ENCODE data around the gene DLGAP5.

GRCh38 chr14:55098561-55098898 lies 92.9 kb downstream of the DLGAP5 start:
- TF ChIP-seq, protein P1, sequence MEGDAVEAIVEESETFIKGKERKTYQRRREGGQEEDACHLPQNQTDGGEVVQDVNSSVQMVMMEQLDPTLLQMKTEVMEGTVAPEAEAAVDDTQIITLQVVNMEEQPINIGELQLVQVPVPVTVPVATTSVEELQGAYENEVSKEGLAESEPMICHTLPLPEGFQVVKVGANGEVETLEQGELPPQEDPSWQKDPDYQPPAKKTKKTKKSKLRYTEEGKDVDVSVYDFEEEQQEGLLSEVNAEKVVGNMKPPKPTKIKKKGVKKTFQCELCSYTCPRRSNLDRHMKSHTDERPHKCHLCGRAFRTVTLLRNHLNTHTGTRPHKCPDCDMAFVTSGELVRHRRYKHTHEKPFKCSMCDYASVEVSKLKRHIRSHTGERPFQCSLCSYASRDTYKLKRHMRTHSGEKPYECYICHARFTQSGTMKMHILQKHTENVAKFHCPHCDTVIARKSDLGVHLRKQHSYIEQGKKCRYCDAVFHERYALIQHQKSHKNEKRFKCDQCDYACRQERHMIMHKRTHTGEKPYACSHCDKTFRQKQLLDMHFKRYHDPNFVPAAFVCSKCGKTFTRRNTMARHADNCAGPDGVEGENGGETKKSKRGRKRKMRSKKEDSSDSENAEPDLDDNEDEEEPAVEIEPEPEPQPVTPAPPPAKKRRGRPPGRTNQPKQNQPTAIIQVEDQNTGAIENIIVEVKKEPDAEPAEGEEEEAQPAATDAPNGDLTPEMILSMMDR (conservative IDR thresholded peaks at IDR 0.05 in 1 of 2, IDR thresholded peaks at IDR 0.05 in 1 of 2; ENCODE audit: extremely low read depth in 1 of 2, insufficient read depth in 1 of 2, low read depth in 1 of 2, low read length in 2 of 2) = no peak
- TF ChIP-seq EZH2 (IDR thresholded peaks at IDR 0.05; ENCODE audit: borderline replicate concordance, low read length) = no peak
